Spleen (tissue), 11 donors: ENCODE data around the gene ZC3H7A. TPM values are rescaled to one million over a fixed set of nuclear protein-coding genes. Genes with fewer than 3 reads are reported as not detected.

Experiments used
- DNase-seq: peaks from one replicate; pipeline ENCODE4 v3.0.0-alpha.2; 2020
- H3K27ac ChIP-seq, 8 donors: fragments of 200-600 bp; sonication (generic) in 7 of 8; 1 replicate in 4 of 8; 2 replicates in 4 of 8; pipeline versions ENCODE4 v1.5.0 to v1.8.0; 2016 to 2021; ENCODE audit warnings: inconsistent platforms in 4 of 8, mild to moderate bottlenecking in 4 of 8, moderate library complexity in 1 of 8
- H3K27me3 ChIP-seq, 7 donors: fragments of 200-600 bp; sonication (generic) in 6 of 7; replicated peaks in 1 of 7; 1 replicate in 4 of 7; 2 replicates in 3 of 7; pipeline versions ENCODE4 v1.5.0 to v1.8.0; 2016 to 2021; ENCODE audit warnings: inconsistent platforms in 3 of 7, mild to moderate bottlenecking in 1 of 7
- H3K36me3 ChIP-seq, 6 donors: fragments of 200-600 bp; sonication (generic) in 5 of 6; 1 replicate in 4 of 6; 2 replicates in 2 of 6; pipeline versions ENCODE4 v1.5.0 to v1.8.0; 2016 to 2021; ENCODE audit warnings: inconsistent platforms in 2 of 6
- H3K4me1 ChIP-seq, 6 donors: fragments of 200-600 bp; sonication (generic) in 5 of 6; 1 replicate in 3 of 6; 2 replicates in 3 of 6; pipeline versions ENCODE4 v1.5.0 to v1.8.0; 2016 to 2021; ENCODE audit warnings: inconsistent platforms in 3 of 6
- H3K4me3 ChIP-seq, 8 donors: fragments of 200-600 bp; sonication (generic) in 7 of 8; 1 replicate in 4 of 8; 2 replicates in 4 of 8; pipeline versions ENCODE4 v1.5.0 to v1.8.0; 2016 to 2021; ENCODE audit warnings: inconsistent platforms in 4 of 8, mild to moderate bottlenecking in 4 of 8, moderate library complexity in 2 of 8
- H3K9me3 ChIP-seq, 8 donors: fragments of 200-600 bp; sonication (generic) in 7 of 8; 1 replicate in 4 of 8; 2 replicates in 4 of 8; pipeline versions ENCODE4 v1.5.0 to v1.8.0; 2016 to 2021; ENCODE audit warnings: inconsistent platforms in 4 of 8
- CTCF ChIP-seq, 11 experiments: fragments of 200-600 bp in 7 of 11; fragments of 450-650 bp in 4 of 11; sonication (generic) in 4 of 11; IDR thresholded peaks in 8 of 11; conservative IDR thresholded peaks in 3 of 11; 1 replicate in 7 of 11; 2 replicates in 4 of 11; pipeline versions ENCODE4 v1.4.0 to v1.8.0; 2016 to 2021; ENCODE audit warnings: antibody characterized with exemption in 11 of 11, inconsistent platforms in 4 of 11, mild to moderate bottlenecking in 1 of 11
- POLR2A ChIP-seq, 3 donors: fragments of 450-650 bp; IDR thresholded peaks; one replicate each; pipeline ENCODE4 v1.5.1; 2017; ENCODE audit warnings: antibody characterized with exemption in 3 of 3, mild to moderate bottlenecking in 1 of 3
- POLR2AphosphoS5 ChIP-seq, 3 donors: sonication (generic); formaldehyde crosslinking; IDR thresholded peaks; one replicate each; pipeline ENCODE4 v1.5.1; 2017; ENCODE audit warnings: antibody characterized with exemption in 3 of 3
- WGBS, 5 donors: extraction: QIAGEN DNeasy Blood & Tissue Kit in 3 of 5; methylation state at CpG; one replicate each; pipeline versions ENCODE4 v1.1.5 to v1.1.7; 2013 to 2018; 5-methylcytosine and 5-hydroxymethylcytosine counted together
- intact Hi-C: fragments of 100-400 bp; cut with DNase I; formaldehyde crosslinking; loops from one replicate; pipeline ENCODE4 v1.15.0; 2023; ENCODE audit warnings: low total_unique reads
- polyA plus RNA-seq, 3 donors: library from polyadenylated mRNA; stranded (reverse); fragments of 200-250 nt; gene quantifications; one replicate each; pipeline ENCODE4 v1.2.1, GENCODE V29; 2013
- total RNA-seq, 7 donors: library from RNA; depleted of rRNA in 3 of 7; stranded (reverse); fragments of >200 nt in 3 of 7; fragmentation: NEBNext Ultra II Directional in 4 of 7; extraction: Animal tissue kit (Norgen Biotek cat#: 25700) in 4 of 7; gene quantifications; one replicate each; pipeline versions ENCODE4 v1.1.0 to v1.2.1, GENCODE V29; 2016 to 2021
- donor health status: healthy with polysubstance abuse.
- donor health status: DM: no; HTN: no; CAD: no; lungs with moderate emphysema.
- donor health status: DM: no; HTN: no; CAD: no.
- donor health status: Bipolar disorder and iron deficiency.
- donor health status: healthy.
- donor health status: DM: no; HTN: no; CAD: no.
- donor health status: DM: yes; HTN: yes; CAD: no.

Gene ZC3H7A
- total and polyA plus RNA-seq, 10 donors: 28.7 to 118 (median 80.9) TPM

- H3K27ac ChIP-seq: peak overlapping the region in 6 of 8 donors; percentile 59 to 99 (median 98)
- TF ChIP-seq POLR2AphosphoS5 (IDR thresholded peaks at IDR 0.05) (no peak), CTCF (IDR thresholded peaks at IDR 0.05 in 8 of 11, conservative IDR thresholded peaks at IDR 0.05 in 3 of 11) (peak in 1 of 11 experiments; percentile 5)
- H3K27me3 ChIP-seq: no peaks in the 10 kb centered on the region
- peaks cover 0 to 2% (median 0%) of the 10 kb centered on the region in 6 donors for H3K36me3 ChIP-seq
- H3K4me1 ChIP-seq: peaks cover 26 to 45% (median 39%) of the 10 kb centered on the region in 6 donors
- 63 to 80% (median 67%) methylated on average over 3 of the region's 3 CpGs for WGBS, 5 donors
- no peak for DNase-seq
- intact Hi-C loops: no loop called here
- H3K9me3 ChIP-seq: no peaks in the 10 kb centered on the region
- H3K4me3 ChIP-seq: peak overlapping the region in 2 of 8 donors; percentile 5 to 75
Observed at GRCh38 chr16:11800382-11800718, 3.3 kb upstream of the ZC3H7A start.

GRCh38 chr16:11799509-11800381 is 2.7 kb upstream of the ZC3H7A start:
- peak overlapping the region in 7 of 8 donors; percentile 27 to 99 (median 98) for H3K27ac ChIP-seq
- intact Hi-C loops: loop anchor here (10.0 kb wide), 1 partner anchor 55 kb away; the partner anchor contains the start of gene TXNDC11
- 59 to 65% (median 62%) methylated on average over 14 of the region's 14 CpGs for WGBS, 5 donors
- DNase-seq: no peak
- no peaks in the 10 kb centered on the region for H3K9me3 ChIP-seq
- no peaks in the 10 kb centered on the region for H3K27me3 ChIP-seq
- peaks cover 0 to 8% (median 0%) of the 10 kb centered on the region in 6 donors for H3K36me3 ChIP-seq
- H3K4me1 ChIP-seq: peaks cover 32 to 51% (median 45%) of the 10 kb centered on the region in 6 donors
- H3K4me3 ChIP-seq: peak overlapping the region in 3 of 8 donors; percentile 5 to 86 (median 75)
- TF ChIP-seq POLR2A (IDR thresholded peaks at IDR 0.05): no peak
- TF ChIP-seq POLR2AphosphoS5 (IDR thresholded peaks at IDR 0.05): no peak
- TF ChIP-seq CTCF (IDR thresholded peaks at IDR 0.05 in 8 of 11, conservative IDR thresholded peaks at IDR 0.05 in 3 of 11): no peak

GRCh38 chr16:11799017-11799381 is 1.9 kb upstream of the ZC3H7A start:
- Histone ChIP-seq H3K4me1 (peaks cover 37 to 59% (median 53%) of the 10 kb centered on the region in 6 donors), H3K4me3 (peak overlapping the region in 2 of 8 donors; percentile 75 to 86), H3K9me3 (no peaks in the 10 kb centered on the region), H3K27ac (peak overlapping the region in 7 of 8 donors; percentile 27 to 99 (median 98)), H3K36me3 (peaks cover 0 to 10% (median 0%) of the 10 kb centered on the region in 6 donors), H3K27me3 (no peaks in the 10 kb centered on the region)
- intact Hi-C loops: loop anchor here (10.0 kb wide), 1 partner anchor 54 kb away; the partner anchor contains the start of gene TXNDC11
- no peak for TF ChIP-seq CTCF (IDR thresholded peaks at IDR 0.05 in 8 of 11, conservative IDR thresholded peaks at IDR 0.05 in 3 of 11)
- TF ChIP-seq POLR2A (IDR thresholded peaks at IDR 0.05): no peak
- no peak for TF ChIP-seq POLR2AphosphoS5 (IDR thresholded peaks at IDR 0.05)
- DNase-seq: no peak
- 89 to 97% (median 95%) methylated on average over 10 of the region's 10 CpGs for WGBS, 5 donors

GRCh38 chr16:11797957-11798299 is 870 bp upstream of the ZC3H7A start:
- WGBS, 5 donors: 1 to 4% (median 2%) methylated on average over 7 of the region's 7 CpGs
- intact Hi-C loops: loop anchor here (10.0 kb wide), 1 partner anchor 53 kb away; the partner anchor contains the start of gene TXNDC11
- H3K27me3 ChIP-seq: no peaks in the 10 kb centered on the region
- no peaks in the 10 kb centered on the region for H3K9me3 ChIP-seq
- peak; percentile 80 for DNase-seq
- no peak for TF ChIP-seq POLR2A (IDR thresholded peaks at IDR 0.05)
- TF ChIP-seq POLR2AphosphoS5 (IDR thresholded peaks at IDR 0.05): no peak
- TF ChIP-seq CTCF (IDR thresholded peaks at IDR 0.05 in 8 of 11, conservative IDR thresholded peaks at IDR 0.05 in 3 of 11): no peak
- H3K27ac ChIP-seq: peak overlapping the region; percentile 93 to 99 (median 98)
- H3K36me3 ChIP-seq: peaks cover 0 to 17% (median 0%) of the 10 kb centered on the region in 6 donors
- peaks cover 42 to 69% (median 63%) of the 10 kb centered on the region in 6 donors for H3K4me1 ChIP-seq
- H3K4me3 ChIP-seq: peak overlapping the region; percentile 52 to 86 (median 75)
